ENCODE measurements around the gene MAGI2. TPM values are rescaled to one million over a fixed set of nuclear protein-coding genes. Genes with fewer than 3 reads are reported as not detected.
A peak's percentile ranks its signal among the peaks of the same experiment; 100 is the strongest.

Gene MAGI2
- total RNA-seq, 1 donor from 2014 or later: 64.2 TPM

DNA sequence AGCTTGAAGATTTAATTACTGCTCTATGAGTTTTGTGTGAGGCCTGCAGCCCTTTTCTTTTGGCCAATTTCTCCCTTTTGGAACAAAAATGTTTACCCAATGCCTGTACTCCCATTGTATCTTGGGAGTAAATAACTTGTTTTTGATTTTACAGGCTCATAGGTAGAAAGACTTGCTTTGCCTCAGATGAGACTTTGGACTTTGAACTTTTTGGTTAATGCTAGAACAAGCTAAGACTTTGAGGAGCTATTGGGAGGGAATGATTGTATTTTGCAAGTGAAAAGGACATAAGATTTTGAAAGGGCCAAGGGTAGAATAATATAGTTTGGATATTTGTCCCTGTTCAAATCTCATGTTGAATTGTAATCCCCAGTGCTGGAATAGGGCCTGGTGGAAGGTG lies 152.0 kb downstream of the MAGI2 start:
- no peaks in the 10 kb centered on the region for H3K27me3 Mint-ChIP-seq (ENCODE audit: unreplicated experiment)
- H3K9me3 Mint-ChIP-seq (ENCODE audit: unreplicated experiment): no peaks in the 10 kb centered on the region
- no peak overlapping the region for H3K4me3 Mint-ChIP-seq (ENCODE audit: unreplicated experiment)
- H3K27ac Mint-ChIP-seq (ENCODE audit: unreplicated experiment): no peak overlapping the region
- H3K4me1 Mint-ChIP-seq (ENCODE audit: low read depth, unreplicated experiment): no peaks in the 10 kb centered on the region
- TF ChIP-seq, protein P1, sequence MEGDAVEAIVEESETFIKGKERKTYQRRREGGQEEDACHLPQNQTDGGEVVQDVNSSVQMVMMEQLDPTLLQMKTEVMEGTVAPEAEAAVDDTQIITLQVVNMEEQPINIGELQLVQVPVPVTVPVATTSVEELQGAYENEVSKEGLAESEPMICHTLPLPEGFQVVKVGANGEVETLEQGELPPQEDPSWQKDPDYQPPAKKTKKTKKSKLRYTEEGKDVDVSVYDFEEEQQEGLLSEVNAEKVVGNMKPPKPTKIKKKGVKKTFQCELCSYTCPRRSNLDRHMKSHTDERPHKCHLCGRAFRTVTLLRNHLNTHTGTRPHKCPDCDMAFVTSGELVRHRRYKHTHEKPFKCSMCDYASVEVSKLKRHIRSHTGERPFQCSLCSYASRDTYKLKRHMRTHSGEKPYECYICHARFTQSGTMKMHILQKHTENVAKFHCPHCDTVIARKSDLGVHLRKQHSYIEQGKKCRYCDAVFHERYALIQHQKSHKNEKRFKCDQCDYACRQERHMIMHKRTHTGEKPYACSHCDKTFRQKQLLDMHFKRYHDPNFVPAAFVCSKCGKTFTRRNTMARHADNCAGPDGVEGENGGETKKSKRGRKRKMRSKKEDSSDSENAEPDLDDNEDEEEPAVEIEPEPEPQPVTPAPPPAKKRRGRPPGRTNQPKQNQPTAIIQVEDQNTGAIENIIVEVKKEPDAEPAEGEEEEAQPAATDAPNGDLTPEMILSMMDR (IDR thresholded peaks at IDR 0.05; ENCODE audit: partially characterized antibody, unreplicated experiment): no peak
- no peaks in the 10 kb centered on the region for H3K36me3 Mint-ChIP-seq (ENCODE audit: unreplicated experiment)
- no peak for DNase-seq

DNA sequence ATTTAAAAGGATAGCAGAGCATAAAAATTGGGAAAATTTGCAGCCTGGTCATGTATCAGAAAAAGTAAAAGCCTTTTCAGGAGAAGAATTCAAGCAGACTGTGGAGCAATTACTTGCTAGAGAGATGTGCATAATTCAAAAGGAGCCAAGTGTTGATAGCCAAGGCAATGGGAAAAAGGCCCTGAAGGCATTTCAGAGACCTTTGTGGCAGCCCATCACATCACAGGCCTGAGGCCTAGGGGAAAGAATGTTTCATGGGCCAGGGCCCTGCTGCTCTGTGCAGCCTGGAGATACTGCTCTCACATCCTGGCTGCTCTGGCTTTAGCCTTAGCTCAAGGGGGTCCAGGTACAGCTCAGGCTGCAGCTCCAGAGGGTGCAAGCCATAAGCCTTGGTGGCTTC lies 152.9 kb downstream of the MAGI2 start:
- no peak overlapping the region for H3K4me3 Mint-ChIP-seq (ENCODE audit: unreplicated experiment)
- H3K27me3 Mint-ChIP-seq (ENCODE audit: unreplicated experiment): no peaks in the 10 kb centered on the region
- no peak overlapping the region for H3K27ac Mint-ChIP-seq (ENCODE audit: unreplicated experiment)
- no peaks in the 10 kb centered on the region for H3K4me1 Mint-ChIP-seq (ENCODE audit: low read depth, unreplicated experiment)
- DNase-seq: no peak
- H3K36me3 Mint-ChIP-seq (ENCODE audit: unreplicated experiment): no peaks in the 10 kb centered on the region
- no peaks in the 10 kb centered on the region for H3K9me3 Mint-ChIP-seq (ENCODE audit: unreplicated experiment)
- TF ChIP-seq, protein P1 (IDR thresholded peaks at IDR 0.05; ENCODE audit: partially characterized antibody, unreplicated experiment): no peak

DNA sequence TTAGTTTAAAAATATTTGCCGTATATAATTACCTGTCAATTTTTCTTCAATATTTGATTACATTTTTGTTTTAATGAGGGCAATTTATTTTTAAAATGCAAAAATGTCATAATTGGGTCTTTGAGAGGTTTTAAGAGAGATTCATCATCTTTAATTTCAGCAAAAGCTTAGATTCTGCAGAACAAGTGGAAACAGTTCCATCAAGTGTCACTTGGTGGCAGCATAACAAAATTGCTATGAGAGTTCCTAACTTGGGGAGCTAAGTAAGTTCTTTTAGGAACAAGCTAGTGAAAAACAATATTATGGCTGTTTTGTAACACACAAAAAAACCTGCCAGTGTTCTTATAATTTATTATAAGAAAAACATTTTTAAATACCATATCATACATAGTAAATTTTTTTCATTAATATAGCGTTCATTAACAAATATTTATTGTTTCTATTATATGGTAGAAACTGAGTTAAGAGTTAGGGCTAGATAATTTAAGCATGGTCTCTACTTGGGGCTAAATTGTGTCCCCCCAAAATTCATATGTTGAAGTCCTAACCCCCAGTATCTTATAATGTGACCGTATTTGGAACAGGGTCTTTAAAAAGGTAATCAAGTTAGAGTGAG lies 155.2 kb downstream of the MAGI2 start:
- peak; percentile 23 for DNase-seq
- Mint-ChIP-seq H3K36me3 (ENCODE audit: unreplicated experiment) (no peaks in the 10 kb centered on the region), H3K4me3 (ENCODE audit: unreplicated experiment) (no peak overlapping the region), H3K27ac (ENCODE audit: unreplicated experiment) (no peak overlapping the region), H3K27me3 (ENCODE audit: unreplicated experiment) (no peaks in the 10 kb centered on the region), H3K4me1 (ENCODE audit: low read depth, unreplicated experiment) (no peaks in the 10 kb centered on the region), H3K9me3 (ENCODE audit: unreplicated experiment) (no peaks in the 10 kb centered on the region)
- TF ChIP-seq, protein P1 (IDR thresholded peaks at IDR 0.05; ENCODE audit: partially characterized antibody, unreplicated experiment): peak; percentile 75

DNA sequence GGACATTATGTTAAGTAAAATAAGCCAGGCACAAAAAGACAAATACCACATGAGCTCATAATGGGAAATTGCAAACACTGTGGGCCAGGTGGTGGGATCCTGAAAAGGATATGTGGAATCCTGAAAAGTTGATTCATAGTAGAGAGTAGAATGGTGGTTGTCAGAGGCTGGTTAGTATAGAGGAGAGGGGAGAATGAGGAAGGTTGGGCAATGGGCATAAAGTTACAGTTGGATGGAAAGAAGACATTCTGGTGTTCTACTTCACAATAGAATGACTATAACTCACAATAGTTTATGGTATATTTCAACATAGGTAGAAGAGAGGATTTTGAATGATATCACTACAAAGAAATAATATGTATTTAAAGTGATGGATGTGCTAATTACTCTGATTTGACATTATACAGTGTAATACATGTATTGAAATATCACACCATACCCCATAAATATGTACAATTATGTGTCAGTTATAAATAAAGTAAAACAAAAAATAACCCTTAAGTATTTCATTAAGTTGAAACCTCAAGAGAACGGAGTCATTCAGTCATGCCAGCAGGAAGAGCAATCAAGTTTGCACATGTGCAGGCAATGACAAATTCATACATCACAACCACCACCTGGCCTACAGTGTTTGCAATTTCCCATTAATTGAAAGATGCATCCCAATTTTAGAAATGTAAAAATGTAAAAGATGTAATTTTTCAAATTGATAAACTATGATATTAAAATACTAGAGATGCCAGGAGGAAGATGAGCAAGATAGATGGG lies 156.7 kb downstream of the MAGI2 start:
- no peaks in the 10 kb centered on the region for H3K9me3 Mint-ChIP-seq (ENCODE audit: unreplicated experiment)
- DNase-seq: no peak
- no peaks in the 10 kb centered on the region for H3K27me3 Mint-ChIP-seq (ENCODE audit: unreplicated experiment)
- TF ChIP-seq, protein P1 (IDR thresholded peaks at IDR 0.05; ENCODE audit: partially characterized antibody, unreplicated experiment): no peak
- no peak overlapping the region for H3K4me3 Mint-ChIP-seq (ENCODE audit: unreplicated experiment)
- no peaks in the 10 kb centered on the region for H3K4me1 Mint-ChIP-seq (ENCODE audit: low read depth, unreplicated experiment)
- no peak overlapping the region for H3K27ac Mint-ChIP-seq (ENCODE audit: unreplicated experiment)
- H3K36me3 Mint-ChIP-seq (ENCODE audit: unreplicated experiment): no peaks in the 10 kb centered on the region

DNA sequence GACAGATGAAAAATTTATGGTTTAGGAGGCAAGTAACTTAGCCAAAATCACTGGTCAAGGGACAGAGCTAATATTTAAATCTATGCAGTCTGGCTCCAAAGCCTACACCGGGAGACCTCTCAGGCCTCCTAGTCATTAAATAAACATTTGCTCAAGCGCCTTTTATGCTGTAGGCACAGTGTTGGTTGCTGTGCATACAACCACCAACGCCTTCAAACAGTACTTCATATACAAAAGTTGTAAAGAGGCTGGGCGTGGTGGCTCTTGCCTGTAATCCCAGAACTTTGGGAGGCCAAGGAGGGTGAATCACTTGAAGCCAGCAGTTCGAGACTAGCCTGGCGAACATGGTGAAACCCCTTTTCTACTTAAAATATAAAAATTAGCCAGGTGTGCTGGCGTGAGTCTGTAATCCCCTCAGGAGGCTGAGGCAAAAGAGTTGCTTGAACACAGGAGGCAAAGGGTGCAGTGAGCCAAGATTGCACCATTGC lies 159.8 kb downstream of the MAGI2 start:
- TF ChIP-seq, protein P1 (IDR thresholded peaks at IDR 0.05; ENCODE audit: partially characterized antibody, unreplicated experiment): no peak
- no peak overlapping the region for H3K4me3 Mint-ChIP-seq (ENCODE audit: unreplicated experiment)
- no peaks in the 10 kb centered on the region for H3K36me3 Mint-ChIP-seq (ENCODE audit: unreplicated experiment)
- H3K9me3 Mint-ChIP-seq (ENCODE audit: unreplicated experiment): no peaks in the 10 kb centered on the region
- H3K4me1 Mint-ChIP-seq (ENCODE audit: low read depth, unreplicated experiment): no peaks in the 10 kb centered on the region
- no peak for DNase-seq
- H3K27ac Mint-ChIP-seq (ENCODE audit: unreplicated experiment): no peak overlapping the region
- H3K27me3 Mint-ChIP-seq (ENCODE audit: unreplicated experiment): no peaks in the 10 kb centered on the region

Data from glutamatergic neuron (in vitro differentiated cells).